OCI-LY7 (cell line): ENCODE results near the gene SERTAD4.

Experiments used
- EZH2phosphoT487 ChIP-seq: fragments of 200-600 bp; sonication (generic); IDR thresholded peaks from 2 replicates; pipeline ENCODE4 v1.6.1; 2018; ENCODE audit warnings: low read depth, borderline replicate concordance, mild to moderate bottlenecking, mixed run types, antibody characterized with exemption, low read length, moderate library complexity, mixed read lengths
- TF ChIP-seq, protein P1 (sequence below): fragments of 200-600 bp; sonication (generic); conservative IDR thresholded peaks from 2 replicates; pipeline ENCODE4 v1.5.1; 2014; ENCODE audit warnings: mild to moderate bottlenecking, antibody characterized with exemption, low read length, moderate library complexity, mixed read lengths

- TF ChIP-seq, protein P1, sequence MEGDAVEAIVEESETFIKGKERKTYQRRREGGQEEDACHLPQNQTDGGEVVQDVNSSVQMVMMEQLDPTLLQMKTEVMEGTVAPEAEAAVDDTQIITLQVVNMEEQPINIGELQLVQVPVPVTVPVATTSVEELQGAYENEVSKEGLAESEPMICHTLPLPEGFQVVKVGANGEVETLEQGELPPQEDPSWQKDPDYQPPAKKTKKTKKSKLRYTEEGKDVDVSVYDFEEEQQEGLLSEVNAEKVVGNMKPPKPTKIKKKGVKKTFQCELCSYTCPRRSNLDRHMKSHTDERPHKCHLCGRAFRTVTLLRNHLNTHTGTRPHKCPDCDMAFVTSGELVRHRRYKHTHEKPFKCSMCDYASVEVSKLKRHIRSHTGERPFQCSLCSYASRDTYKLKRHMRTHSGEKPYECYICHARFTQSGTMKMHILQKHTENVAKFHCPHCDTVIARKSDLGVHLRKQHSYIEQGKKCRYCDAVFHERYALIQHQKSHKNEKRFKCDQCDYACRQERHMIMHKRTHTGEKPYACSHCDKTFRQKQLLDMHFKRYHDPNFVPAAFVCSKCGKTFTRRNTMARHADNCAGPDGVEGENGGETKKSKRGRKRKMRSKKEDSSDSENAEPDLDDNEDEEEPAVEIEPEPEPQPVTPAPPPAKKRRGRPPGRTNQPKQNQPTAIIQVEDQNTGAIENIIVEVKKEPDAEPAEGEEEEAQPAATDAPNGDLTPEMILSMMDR: no peak
- no peak for TF ChIP-seq EZH2phosphoT487
Measured at GRCh38 chr1:210257698-210258529, 25.3 kb downstream of the SERTAD4 start.
